Measurements from ENCODE around the gene AMTN. TPM values are rescaled to one million over a fixed set of nuclear protein-coding genes. Genes with fewer than 3 reads are reported as not detected.
A peak's percentile ranks its signal among the peaks of the same experiment; 100 is the strongest.

Gene AMTN
- total RNA-seq, 1 experiment from 2014 or later: not detected

- intact Hi-C loops (cut with micrococcal nuclease): no loop called here
- peaks cover 9% of the 10 kb centered on the region for H3K27me3 ChIP-seq (ENCODE audit: low read length)
- no peak overlapping the region for H3K9ac ChIP-seq (ENCODE audit: low read length)
- ATAC-seq (0 out of 2 replicates have a peak, but pooled peaks have one; percentile 31), DNase-seq (peak; percentile 52)
- TF ChIP-seq CTCF (conservative IDR thresholded peaks at IDR 0.05; ENCODE audit: low read depth, low read length) (no peak), EZH2phosphoT487 (IDR thresholded peaks at IDR 0.05; ENCODE audit: borderline replicate concordance, low read length) (no peak), EZH2 (IDR thresholded peaks at IDR 0.05; ENCODE audit: low read length, unreplicated experiment) (no peak)
- H2AFZ ChIP-seq (ENCODE audit: low read length): no peak overlapping the region
- CTCF ChIA-PET: no interaction called here
- H4K20me1 ChIP-seq (ENCODE audit: low read length): no peaks in the 10 kb centered on the region
- no peaks in the 10 kb centered on the region for H3K9me3 ChIP-seq (ENCODE audit: low read length)
- BruUV-seq (replicated peaks): no TSS peak
- H3K36me3 ChIP-seq (ENCODE audit: low read depth, low read length): no peaks in the 10 kb centered on the region
- H3K27ac ChIP-seq (ENCODE audit: low read length): no peak overlapping the region
- POLR2A ChIA-PET (ENCODE audit: unreplicated experiment): no interaction called here
- H3F3A ChIP-seq (ENCODE audit: low read length, unreplicated experiment): no peaks in the 10 kb centered on the region
- H3K4me3 ChIP-seq (ENCODE audit: low read length): no peak overlapping the region
- H3K9me2 ChIP-seq (replicated peaks; ENCODE audit: low read length): no peaks in the 10 kb centered on the region
- H3K4me1 ChIP-seq (ENCODE audit: insufficient read depth, low read length): 0 out of 2 replicates have a peak, but pooled peaks cover 7% of the 10 kb centered on the region
- H3K79me2 ChIP-seq (ENCODE audit: low read length): no peaks in the 10 kb centered on the region
- 0 out of 2 replicates have a peak overlapping the region, but pooled peaks have one; percentile 4 for H3K4me2 ChIP-seq (ENCODE audit: low read length)
These were observed 2.8 kb upstream of the AMTN start for GRCh38 chr4:70515367-70516250.

GRCh38 chr4:70518716-70519115 lies 347 bp downstream of the AMTN start:
- no peaks in the 10 kb centered on the region for H3K9me2 ChIP-seq (replicated peaks; ENCODE audit: low read length)
- ChIA-PET POLR2A (ENCODE audit: unreplicated experiment) (no interaction called here), CTCF (interaction anchor here (0.7 kb wide), 1 partner anchor 12 kb away, joined by 3 read pairs; no protein-coding TSS in a partner anchor)
- H3K9me3 ChIP-seq (ENCODE audit: low read length): no peaks in the 10 kb centered on the region
- no peaks in the 10 kb centered on the region for H3K79me2 ChIP-seq (ENCODE audit: low read length)
- peak; percentile 20; the same call in 1 of the 2 replicates for ATAC-seq
- no peaks in the 10 kb centered on the region for H4K20me1 ChIP-seq (ENCODE audit: low read length)
- H3K4me2 ChIP-seq (ENCODE audit: low read length): no peak overlapping the region
- BruUV-seq (replicated peaks): no TSS peak
- DNase-seq: peak; percentile 56
- no peak overlapping the region for H2AFZ ChIP-seq (ENCODE audit: low read length)
- H3K27me3 ChIP-seq (ENCODE audit: low read length): peaks cover under 1% of the 10 kb centered on the region; the same call in 1 of the 2 replicates
- H3K9ac ChIP-seq (ENCODE audit: low read length): no peak overlapping the region
- TF ChIP-seq EZH2 (IDR thresholded peaks at IDR 0.05; ENCODE audit: low read length, unreplicated experiment) (no peak), CTCF (conservative IDR thresholded peaks at IDR 0.05; ENCODE audit: low read depth, low read length) (no peak), EZH2phosphoT487 (IDR thresholded peaks at IDR 0.05; ENCODE audit: borderline replicate concordance, low read length) (no peak)
- H3K4me3 ChIP-seq (ENCODE audit: low read length): no peak overlapping the region
- peaks cover 23% of the 10 kb centered on the region for H3K4me1 ChIP-seq (ENCODE audit: insufficient read depth, low read length)
- H3K36me3 ChIP-seq (ENCODE audit: low read depth, low read length): no peaks in the 10 kb centered on the region
- H3K27ac ChIP-seq (ENCODE audit: low read length): no peak overlapping the region
- intact Hi-C loops (cut with micrococcal nuclease): no loop called here
- H3F3A ChIP-seq (ENCODE audit: low read length, unreplicated experiment): no peaks in the 10 kb centered on the region

- TF ChIP-seq CTCF (conservative IDR thresholded peaks at IDR 0.05; ENCODE audit: low read depth, low read length) (no peak), EZH2 (IDR thresholded peaks at IDR 0.05; ENCODE audit: low read length, unreplicated experiment) (no peak), EZH2phosphoT487 (IDR thresholded peaks at IDR 0.05; ENCODE audit: borderline replicate concordance, low read length) (no peak)
- H3K4me2 ChIP-seq (ENCODE audit: low read length): peak overlapping the region; percentile 44
- H3F3A ChIP-seq (ENCODE audit: low read length, unreplicated experiment): no peaks in the 10 kb centered on the region
- no peak for ATAC-seq
- H2AFZ ChIP-seq (ENCODE audit: low read length): no peak overlapping the region; the same call in 1 of the 2 replicates
- POLR2A ChIA-PET (ENCODE audit: unreplicated experiment): no interaction called here
- H3K36me3 ChIP-seq (ENCODE audit: low read depth, low read length): no peaks in the 10 kb centered on the region
- BruUV-seq (replicated peaks): no TSS peak
- no peaks in the 10 kb centered on the region for H3K27me3 ChIP-seq (ENCODE audit: low read length)
- H3K9ac ChIP-seq (ENCODE audit: low read length): no peak overlapping the region
- H3K79me2 ChIP-seq (ENCODE audit: low read length): no peaks in the 10 kb centered on the region
- H4K20me1 ChIP-seq (ENCODE audit: low read length): no peaks in the 10 kb centered on the region
- intact Hi-C loops (cut with micrococcal nuclease): no loop called here
- H3K4me3 ChIP-seq (ENCODE audit: low read length): no peak overlapping the region
- H3K9me3 ChIP-seq (ENCODE audit: low read length): no peaks in the 10 kb centered on the region
- no peak overlapping the region for H3K27ac ChIP-seq (ENCODE audit: low read length)
- peaks cover 16% of the 10 kb centered on the region for H3K4me1 ChIP-seq (ENCODE audit: insufficient read depth, low read length)
- CTCF ChIA-PET: no interaction called here
- no peaks in the 10 kb centered on the region for H3K9me2 ChIP-seq (replicated peaks; ENCODE audit: low read length)
- peak; percentile 47 for DNase-seq
These were observed 4.3 kb downstream of the AMTN start for GRCh38 chr4:70522626-70523025.
